HG03442 (cell line): ENCODE data around the gene C4orf54.

ENCODE experiments used
- ATAC-seq: cut with Tn5 transposase; IDR thresholded peaks from one replicate; pipeline ENCODE4 v1.9.1; 2021; ENCODE audit warnings: mild to moderate bottlenecking, moderate library complexity; ENCODE audit not compliant: unreplicated experiment

C4orf54 gene

GRCh38 chr4:99625369-99625768 is 32.3 kb downstream of the C4orf54 start:
- peak; percentile 41 for ATAC-seq

DNA sequence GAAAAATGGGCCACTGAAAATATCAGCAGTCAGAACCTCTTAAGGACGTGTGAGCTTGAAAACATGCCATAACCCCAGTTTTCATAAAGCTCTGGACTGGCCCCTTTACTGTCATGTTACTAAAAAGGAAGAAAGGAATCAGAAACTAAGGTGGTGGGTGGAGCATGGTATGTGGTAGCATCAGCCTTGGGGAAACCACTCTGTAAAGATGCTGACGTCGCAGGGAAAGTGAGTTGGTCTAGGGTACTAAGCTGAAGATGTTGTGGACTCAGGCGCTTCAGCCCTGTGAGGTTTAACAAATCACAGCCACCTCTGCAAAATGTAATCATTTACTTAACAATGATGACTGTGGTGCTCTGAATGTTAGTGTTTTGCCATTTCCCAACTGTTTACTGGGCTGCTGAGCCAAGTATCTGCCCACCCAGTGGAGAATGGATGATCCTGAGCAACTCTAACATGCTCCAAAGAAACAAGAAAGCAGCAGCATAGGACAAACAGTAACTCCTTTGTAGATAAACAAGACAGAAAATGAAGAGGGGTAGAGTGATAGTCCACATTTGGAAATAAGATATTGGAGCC is 33.4 kb downstream of the C4orf54 start:
- no peak for ATAC-seq

GRCh38 chr4:99622341-99622740 is 35.3 kb downstream of the C4orf54 start:
- no peak for ATAC-seq

DNA sequence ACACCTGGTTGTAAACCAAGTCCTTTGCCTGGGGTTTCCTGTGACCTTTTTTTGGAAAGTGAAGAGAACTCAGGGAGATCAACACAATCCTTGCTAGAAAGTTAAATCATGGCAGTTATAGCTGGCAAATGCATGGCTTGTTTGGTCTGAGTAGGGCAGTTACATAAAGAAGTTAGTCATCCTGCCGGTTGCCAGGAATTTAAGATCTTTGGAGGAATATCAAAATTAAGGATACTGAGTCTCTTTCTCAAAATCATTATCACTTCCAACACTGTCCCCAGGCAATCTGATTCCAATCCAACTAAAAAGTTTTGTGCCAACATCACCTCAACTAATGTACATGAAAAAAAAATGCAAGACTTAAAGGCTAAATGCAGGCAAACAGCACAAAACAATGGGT is 40.3 kb downstream of the C4orf54 start:
- no peak for ATAC-seq

DNA sequence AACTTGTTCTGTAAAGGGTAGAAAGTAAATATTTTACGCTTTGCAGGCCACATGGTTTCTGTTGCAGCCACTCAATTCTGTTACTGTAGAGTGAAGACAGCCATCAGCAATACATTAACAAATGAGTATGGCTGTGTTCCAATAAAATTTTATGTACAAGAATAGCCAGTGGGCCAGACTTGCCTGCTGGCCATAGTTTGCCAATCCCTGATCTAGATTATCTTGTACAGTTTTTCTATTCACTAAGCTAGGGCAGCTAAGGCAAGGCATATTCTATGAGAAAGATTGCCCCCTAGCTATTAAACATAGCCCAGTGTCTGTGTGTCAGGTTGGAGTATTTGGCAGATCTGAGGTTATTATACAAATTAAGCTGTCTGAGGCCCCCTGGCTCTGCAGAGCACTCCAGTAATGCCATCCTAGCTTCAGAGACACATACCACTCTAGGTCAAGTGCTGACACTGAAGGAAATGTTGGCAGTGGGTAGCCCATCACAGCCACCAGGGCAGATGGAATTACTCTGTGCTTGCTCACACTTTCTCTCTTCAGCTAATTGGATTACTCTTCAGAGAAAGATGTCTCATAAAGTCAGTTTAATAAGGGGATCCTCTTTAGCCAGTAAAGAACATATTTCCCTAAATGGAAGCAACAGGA is 42.3 kb downstream of the C4orf54 start:
- no peak for ATAC-seq

DNA sequence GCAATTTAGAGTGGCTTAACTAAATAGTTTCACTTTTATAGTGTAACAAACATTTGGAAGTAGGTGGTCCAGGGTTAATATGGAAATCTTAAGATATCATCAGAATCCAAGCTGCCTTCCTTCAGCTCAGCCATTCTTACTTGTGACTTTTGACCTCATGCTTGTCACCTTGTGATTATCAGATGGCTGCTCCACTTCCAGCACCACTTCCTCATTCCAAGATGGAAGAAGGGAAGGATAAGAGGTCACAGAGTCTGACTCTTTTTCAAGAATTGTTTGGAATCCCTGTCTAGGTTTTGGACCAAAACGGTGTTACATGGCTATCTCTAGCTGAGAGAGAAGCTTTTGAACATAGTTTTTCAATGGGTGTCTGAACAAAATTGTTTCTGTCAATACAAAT is 43.1 kb downstream of the C4orf54 start:
- ATAC-seq, result no peak

- ATAC-seq, result no peak
Observed at GRCh38 chr4:99612704-99613103, 44.9 kb downstream of the C4orf54 start.

DNA sequence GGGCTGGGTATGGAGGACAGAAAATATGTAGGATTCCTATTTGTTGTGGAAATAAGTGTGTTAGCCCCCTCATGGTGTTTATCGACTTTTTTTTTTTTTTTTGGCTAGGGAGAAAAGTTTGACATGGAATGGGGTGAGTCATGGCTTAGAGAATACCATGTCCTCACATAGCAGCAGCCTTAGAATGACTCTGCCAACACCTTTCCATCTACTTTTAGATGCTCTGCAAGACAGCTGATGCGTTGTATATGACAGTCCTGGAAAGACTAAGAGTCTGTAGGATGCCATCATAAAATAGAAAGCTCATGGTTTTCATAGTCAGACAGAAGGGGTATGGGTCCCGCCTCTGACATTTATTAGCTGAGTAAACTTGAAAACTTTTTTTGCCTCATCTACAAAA is 45.3 kb downstream of the C4orf54 start:
- ATAC-seq, result no peak

DNA sequence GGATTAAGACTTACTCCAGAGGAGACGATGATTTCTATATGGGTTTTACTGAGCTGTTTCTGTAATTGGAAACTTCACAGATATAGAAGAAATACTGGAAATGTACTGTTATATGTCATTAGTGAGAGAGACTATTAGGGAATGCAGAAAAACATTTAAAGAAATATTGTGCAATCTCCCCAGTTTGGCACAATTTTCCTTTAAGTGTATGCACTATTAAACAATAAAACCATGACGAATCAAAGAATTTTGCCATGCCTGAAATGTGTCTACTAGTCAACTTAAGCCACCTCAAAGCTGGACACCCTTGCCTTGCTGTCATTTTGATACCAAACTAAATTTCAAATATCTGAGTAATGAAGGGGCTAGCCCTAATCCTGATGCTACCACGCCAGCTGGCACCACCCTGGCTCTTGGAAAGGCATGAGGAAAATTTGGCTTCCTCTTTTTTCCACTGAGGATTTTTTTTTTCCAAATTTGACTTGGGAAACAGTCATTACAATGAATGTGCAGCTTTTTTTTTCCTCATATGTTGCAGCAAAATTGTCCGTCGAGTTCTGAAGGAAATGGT is 46.9 kb downstream of the C4orf54 start:
- no peak for ATAC-seq

DNA sequence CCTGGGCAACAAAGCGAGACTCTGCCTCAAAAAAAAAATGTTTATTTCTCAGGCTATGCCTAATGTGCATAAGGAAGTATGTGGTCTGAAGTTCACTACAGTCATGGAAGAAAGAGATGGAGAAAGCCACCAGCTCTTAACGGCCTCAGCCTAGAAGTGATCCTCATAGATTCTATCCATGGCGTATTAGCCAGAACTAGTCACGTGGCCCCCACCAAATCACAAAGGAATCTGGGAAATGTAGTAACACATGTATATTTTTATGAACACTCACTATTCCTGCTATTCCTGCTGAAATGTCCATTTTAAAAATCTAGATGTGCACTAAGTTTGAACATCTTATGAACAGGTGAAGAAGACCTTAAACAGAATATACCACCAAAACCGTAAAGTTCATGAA is 49.2 kb downstream of the C4orf54 start:
- no peak for ATAC-seq
